Hematopoietic multipotent progenitor cell treated with erythropoietin and hydrocortisone succinate and interleukin-3 and kit ligand, for 15 days (in vitro differentiated cells): ENCODE results near the gene CRLF1.
"Not testable (repeated sequence)": the region's sequence is repeated elsewhere in the genome, so short reads cannot be mapped to it uniquely, and the experiment has no call there.

Experiments
- DNase-seq: peaks from one replicate; pipeline ENCODE4 v3.0.0-alpha.2; 2015; ENCODE audit warnings: low spot score

Gene CRLF1

DNA sequence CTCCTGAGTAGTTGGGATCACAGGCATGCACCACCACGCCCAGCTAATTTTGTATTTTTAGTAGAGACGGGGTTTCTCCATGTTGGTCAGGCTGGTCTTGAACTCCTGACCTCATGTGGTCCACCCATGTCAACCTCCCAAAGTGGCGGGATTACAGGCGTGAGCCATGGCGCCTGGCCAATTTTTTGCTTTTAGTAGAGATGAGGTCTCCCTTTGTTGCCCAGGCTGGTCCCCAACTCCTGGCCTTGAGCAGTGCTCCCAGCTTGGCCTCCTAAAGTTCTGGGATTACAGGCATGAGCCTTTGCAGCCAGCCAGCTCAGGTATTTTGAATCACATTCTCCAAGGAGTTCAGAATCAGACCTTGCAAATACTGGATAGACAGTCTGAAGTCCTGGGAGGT is 13.9 kb downstream of the CRLF1 start:
- DNase-seq = not testable (repeated sequence)

DNA sequence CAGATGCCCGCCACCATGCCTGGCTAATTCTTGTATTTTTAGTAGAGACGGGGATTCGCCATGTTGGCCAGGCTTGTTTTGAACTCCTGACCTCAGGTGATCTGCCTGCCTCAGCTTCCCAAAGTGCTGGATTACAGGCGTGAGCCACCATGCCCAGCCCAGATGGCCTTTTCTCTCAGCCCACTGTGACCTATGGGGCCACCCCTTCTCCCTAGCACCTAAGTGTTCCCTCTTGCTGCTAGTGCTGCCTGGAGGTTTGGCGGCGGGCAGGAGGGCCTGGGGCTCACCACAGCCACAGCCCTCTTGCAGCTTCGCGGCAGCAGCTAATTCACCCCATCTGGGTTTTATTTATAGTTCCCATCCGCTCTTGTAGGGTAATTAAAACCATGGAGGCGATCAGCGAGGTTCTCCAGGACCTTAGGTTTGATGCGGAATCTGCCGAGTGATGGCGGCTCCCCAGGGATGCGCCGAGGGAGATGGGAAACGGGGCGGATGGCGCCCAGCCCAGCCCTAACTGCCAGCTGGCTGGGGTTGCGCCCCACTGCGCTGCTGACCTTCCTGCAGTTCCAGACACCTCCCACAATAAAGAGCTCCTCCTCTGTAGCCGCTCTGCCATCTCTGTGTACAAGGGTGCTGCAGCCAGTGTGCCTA is 14.7 kb downstream of the CRLF1 start:
- DNase-seq = no peak

DNA sequence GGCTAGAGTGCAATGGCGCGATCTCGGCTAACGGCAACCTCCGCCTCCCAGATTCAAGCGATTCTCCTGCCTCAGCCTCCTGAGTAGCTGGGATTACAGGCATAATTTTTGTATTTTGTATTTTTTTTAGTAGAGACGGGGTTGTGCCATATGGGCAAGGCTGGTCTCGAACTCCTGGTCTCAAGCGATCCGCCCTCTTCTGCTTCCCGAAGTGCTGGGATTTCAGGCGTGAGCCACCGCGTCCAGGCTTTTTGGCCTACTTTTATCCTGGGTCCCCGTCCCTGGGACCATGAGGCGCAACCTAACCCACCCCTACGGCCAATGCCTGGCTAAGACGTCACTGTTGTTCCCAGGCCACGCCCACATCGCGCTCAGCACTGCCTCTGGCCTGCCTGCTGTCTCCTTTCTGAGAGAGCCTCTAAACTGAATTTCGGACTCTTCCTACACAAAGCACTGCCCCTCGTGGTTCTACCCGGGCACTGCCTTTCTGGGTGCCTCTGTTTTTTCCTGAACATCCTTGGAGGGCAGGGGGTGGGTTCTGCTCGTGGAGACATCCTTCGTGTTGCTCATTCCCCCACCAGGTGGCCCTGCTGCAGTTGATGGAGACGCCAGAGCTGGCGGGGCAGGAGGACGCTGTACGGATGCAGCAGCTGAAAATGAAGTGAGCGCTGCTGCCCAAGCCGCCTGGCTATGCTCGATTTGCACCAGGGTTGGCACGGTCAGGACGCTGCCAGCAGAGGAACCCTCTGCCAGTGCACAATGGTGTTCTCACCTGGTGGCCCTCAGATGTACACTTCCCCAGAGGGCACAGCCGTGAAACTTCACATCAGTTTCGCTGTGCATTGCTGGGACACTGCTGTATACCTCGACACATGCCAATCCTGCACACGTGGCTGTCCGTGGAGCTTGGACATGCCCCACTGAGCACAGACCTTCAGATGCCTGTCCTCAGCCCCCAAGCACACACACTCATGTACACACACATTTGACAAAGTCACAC is 16.0 kb downstream of the CRLF1 start:
- peak; percentile 51 for DNase-seq

DNA sequence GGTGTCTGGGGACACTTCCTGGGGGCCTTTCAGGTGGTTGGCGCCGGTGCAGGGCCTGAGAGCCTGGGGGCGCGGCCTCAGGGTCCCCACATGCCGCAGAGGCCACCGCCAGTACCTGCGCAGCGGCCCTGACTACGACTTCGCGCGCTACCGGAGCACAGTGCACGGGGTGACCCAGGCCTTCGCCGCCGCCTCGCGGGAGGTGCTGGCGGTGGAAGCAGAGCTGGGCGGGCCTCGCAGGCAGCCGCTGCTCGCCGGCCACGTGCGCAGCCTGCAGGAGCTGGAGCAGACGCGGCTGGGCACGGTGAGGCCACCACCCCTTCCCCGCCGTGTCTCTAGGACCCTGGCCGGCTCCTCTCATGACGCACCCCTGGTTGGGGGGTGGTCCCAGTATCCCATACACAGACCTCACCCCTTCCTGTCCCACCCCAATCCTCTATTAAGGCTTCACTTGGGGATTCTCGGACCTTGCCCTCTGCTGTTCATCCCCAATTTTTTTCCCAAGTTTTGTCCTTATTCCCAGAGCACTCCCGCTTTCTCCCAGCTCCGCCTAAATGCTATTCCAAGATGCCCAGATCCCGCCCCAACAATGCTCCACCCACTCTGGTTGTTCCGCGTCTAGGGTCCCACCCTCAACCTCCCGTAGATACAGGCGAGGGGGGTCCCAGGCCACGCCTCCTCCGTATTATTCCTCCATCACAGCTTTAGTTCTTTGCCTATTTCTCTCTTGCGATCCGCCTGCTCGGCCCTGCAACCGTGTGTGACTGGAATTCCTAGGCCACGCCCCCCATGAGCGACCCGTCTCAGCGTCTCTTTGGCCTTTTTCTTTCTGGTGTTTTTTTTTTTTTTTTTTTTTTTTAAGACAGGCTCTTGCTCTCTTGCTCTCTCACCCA is 17.0 kb downstream of the CRLF1 start:
- DNase-seq = peak; percentile 68

DNA sequence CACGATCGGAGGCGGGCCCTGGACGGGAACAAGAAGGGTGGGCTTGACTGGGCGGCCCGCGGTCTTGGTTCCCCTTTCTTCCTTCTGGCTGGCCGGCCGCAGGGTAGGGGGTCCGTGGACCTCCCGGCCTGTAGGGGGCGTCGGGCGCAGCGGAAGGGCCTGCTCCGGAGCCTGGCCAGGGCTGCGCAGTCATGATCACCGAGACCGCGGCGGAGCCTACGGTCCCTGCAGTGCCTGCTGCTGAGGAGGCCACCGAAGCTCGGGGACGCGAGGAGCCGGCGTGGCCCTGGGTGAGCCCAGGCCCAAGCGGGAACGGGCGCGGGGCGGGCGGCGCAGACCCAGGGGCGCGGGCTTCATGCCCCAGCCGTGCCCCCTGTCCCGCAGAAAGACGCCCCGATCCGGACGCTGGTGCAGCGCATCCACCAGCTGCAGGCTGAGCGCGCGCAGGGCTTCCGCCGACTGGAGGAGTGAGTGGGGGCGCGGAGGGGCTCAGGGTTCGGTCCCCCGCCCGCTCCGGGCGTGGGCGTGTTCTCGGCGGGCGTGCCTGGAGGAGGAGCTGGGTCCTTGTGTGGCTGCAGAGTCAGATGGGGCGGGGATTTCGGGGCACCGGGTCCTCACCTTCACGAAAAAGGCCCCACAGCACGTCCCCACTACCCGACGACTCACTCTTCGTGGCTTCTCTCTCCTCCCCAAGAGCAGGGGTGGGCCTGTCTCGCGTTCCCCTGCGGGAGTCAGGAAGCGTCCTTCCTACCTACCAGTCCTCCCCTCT is 17.8 kb downstream of the CRLF1 start, which contains the start of gene REX1BD:
TSS of gene REX1BD (plus strand) at position 188 of the 769 bp plus-strand sequence. CDS start at position 192, 4 bp downstream.
- DNase-seq = peak; percentile 88

DNA sequence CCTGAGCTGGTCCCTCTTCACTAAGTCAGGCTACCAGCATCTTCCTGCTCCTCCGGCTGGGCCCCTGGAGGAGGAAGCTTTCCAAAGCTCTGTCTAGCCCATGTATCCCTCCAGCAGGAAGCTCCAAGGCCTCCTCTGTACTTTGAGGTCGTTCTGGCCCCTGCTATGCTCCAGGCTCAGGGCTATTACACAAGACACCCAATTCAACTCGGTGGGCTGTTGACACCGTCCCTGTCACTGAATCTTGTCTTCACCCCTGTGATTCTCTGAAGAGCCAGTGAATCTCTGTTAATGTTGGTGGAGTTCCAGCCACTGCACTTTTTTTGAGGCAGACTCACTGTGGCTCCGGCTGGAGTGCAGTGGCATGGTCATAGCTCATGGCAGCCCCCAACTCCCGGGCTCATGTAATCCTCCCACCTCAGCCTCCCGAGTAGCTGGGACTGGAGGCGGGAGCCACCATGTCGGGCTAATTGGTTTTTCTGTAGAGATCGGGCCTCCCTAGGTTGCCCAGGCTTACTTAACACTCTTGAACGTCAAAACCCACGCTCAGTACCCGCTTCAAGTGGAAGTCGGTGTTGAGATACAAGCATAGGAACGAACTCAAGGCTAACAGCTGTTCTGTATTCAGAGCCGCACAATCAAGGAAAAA is 18.5 kb downstream of the CRLF1 start:
- DNase-seq = no peak

DNA sequence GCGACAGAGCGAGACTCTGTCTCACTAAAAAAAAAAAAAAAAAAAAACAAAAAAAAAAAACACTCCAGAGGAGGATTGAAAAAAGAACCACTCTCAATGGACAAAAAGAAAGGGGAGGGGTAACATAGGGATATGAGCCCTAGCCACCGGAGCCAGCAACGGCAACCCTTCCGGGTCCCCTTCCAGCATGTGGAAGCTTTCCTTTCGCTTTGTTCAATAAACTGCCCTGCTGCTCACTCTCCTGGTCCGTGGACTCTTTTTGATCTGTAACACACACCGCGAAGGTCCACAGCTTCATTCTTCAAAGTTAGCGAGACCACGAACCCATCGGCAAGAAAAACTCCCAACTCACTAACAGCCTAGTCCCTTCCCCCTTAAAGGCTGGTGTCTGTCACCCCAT is 19.0 kb downstream of the CRLF1 start:
- DNase-seq = no peak

DNA sequence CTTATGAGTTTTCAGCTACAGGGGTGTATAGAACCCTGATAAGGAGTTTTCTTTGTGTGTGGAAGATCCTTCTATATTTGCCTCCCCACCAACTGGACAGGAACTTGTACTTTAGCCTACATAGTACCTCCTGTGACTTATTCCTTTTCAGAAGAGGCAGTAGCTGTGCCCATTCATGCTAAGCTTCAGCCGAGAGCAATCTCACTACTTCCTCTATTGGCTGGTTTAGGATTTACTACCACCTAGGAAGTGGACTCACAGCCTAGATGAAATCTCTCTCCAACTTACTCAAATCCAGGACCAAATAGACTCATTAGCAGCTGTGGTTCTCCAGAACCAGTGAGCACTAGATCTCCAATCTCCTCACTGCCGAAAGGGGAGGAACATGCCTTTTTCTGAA is 20.3 kb downstream of the CRLF1 start:
- DNase-seq = no peak

DNA sequence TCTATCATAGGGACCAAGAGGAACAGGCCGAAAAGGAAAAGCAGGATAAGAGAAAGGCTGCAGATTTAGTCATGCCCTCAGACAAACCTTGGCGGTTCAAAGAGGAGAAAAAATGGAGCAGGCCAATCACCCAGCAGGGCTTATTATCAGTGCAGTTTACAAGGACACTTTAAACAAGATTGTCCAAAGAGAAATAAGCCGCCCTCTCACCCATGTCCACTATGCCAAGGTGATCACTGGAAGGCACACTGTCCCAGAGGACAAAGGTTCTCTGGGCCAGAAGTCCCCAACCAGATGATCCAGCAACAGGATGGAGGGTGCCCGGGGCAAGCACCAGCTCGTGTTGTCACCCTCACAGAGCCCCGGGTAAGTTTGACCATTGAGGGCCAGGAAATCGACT is 26.3 kb downstream of the CRLF1 start:
- no peak for DNase-seq

DNA sequence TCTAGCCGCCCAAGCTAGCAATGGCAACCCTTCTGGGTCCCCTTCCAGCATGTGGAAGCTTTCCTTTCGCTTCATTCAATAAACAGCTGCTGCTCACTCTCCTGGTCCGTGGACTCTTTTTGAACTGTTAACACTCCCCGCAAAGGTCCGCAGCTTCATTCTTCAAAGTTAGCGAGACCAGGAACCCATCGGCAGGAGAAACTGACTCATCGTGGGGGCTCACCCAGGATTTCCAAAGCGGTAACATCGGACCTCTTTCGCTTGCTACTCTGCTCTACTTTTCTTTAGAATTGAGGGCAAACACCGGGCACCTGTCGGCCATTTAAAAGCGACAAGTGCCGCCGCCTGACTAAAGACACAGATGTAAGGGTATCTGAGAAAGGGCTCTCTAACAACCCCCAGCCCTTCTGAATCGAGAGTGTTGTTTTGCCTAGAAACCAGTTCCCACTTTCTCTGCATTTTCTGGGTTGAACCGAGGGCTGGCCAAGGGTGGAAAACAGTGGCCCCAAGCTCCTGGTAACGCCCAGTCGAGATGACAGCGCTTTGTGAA is 29.2 kb downstream of the CRLF1 start:
- DNase-seq = no peak

DNA sequence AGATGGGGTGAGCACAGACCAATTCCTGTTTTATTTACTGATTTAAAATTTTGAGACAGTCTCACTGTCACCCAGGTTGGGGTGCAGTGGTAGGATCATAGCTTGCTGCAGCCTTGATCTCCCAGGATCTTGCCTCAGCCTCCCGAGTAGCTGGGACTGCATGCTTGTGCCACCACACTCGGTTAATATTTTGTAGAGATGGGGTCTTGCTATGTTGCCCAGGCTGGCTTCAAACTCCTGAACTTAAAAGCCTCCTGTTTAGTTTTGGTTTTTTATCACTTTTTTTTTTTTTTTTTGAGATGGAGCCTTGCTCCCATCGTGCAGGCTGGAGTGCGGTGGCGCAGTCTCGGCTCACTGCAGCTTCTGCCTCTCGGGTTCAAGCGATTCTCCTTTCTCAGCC is 30.2 kb downstream of the CRLF1 start:
- no peak for DNase-seq

DNA sequence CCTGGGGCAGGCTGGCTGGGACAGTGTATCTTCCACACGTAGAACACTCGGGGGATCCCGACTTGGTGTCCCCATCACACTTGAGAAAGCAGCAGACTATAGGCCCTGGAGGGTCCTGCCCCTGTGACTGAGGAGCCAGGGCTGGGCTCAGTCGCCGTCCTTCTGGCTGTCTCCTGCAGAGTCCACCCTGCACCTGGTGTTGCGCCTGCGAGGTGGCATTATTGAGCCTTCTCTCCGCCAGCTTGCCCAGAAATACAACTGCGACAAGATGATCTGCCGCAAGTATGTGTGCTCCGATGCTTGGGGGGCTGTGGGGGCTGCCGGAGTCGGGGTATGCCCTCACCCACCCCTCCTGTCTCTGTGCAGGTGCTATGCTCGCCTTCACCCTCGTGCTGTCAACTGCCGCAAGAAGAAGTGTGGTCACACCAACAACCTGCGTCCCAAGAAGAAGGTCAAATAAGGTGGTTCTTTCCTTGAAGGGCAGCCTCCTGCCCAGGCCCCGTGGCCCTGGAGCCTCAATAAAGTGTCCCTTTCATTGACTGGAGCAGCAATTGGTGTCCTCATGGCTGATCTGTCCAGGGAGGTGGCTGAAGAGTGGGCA is 31.8 kb downstream of the CRLF1 start:
- DNase-seq = no peak

DNA sequence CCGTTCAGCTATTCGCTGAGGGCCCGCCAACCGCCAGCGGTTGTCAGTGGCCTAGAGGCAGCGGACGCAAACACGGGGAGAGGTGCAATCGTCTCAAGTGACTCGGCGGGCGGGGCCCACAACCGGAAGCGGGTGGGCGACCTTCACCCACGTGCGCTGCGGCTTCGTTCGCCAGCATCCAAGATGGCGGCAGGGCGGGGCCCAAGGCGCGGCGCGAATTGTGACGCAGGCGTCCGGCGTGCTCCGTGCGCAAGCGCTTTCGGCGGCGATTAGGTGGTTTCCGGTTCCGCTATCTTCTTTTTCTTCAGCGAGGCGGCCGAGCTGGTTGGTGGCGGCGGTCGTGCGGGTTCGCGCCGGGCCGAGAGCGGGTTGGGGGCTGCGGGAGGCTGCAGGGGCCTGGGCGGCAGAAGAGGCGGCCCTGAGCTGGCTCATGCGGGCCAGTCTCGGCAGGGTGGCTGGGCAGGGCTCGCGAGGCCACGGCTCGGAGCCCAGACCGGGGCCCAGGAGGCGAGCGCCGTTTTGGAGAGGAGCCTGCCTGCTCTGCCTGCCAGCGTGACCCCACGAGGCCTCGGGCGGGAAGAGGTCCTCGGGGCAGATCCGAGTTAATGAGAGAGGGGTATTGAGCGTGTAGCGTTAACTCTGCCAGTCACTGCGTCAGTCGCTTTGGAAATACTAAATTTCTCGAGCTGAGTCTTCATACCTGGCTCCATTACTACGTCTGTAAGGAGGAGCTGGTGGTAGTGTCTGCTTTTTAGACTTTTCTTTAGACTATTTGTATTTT is 34.8 kb downstream of the CRLF1 start, which contains the start of gene UBA52:
TSS of gene UBA52 (plus strand) at position 294 of the 781 bp plus-strand sequence. CDS start 1,444 bp downstream, outside the sequence.
- peak; percentile 98 for DNase-seq

DNA sequence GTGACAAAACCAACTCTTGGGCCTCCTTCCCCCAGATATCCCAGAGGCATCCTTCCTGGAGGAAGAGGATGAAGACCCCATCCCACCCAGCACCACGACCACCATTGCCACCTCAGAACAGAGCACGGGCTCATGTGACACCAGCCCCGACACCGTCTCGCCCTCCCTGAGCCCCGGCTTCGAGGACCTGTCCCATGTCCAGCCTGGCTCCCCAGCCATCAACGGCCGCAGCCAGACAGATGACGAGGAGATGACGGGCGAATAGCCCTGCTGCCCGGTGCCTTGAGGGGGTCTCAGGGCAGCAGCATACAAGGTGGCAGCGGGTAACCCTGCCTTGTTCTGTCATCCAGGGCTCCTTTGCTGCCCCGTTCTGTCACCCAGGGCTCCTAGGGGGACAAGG is 38.2 kb downstream of the CRLF1 start:
- no peak for DNase-seq

DNA sequence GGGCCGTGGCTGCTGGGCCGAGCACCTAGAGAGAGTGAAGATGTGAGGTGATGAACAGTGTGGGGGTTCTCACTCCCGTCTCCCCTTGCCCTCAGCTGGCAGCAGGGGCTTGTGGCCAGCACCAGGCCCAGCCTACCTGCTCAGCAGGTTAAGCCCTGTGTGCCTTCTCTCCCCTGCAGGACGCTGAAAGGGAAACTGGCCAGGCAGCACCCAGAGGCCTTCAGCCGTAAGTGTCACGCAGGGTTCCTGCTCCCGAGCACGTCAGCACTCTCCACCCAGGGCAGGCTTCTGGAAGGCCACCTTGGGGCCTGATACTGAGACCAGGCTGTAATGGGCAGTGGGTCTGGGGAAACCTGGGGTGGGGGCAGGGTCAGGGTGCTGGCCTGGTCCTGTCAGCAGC is 39.6 kb downstream of the CRLF1 start:
- DNase-seq = no peak

DNA sequence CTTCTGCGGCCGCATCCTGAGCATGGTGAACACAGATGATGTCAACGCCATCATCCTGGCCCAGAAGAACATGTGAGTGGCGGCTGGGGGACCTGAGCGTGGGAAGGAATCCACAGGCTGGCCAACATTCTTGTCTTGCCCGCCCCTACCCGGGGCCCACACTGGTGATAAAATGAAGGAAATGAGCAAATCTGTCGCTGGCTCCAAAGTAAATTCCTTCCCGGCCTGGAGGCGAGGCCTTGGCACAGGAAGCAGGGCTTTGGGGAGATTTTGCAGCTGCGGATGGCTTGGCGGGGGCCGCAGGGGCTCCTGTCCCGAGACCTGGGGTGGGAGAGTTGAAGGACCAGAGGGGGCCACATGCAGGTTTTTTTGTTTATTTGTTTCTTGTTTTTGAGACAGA is 44.5 kb downstream of the CRLF1 start:
- DNase-seq = no peak

DNA sequence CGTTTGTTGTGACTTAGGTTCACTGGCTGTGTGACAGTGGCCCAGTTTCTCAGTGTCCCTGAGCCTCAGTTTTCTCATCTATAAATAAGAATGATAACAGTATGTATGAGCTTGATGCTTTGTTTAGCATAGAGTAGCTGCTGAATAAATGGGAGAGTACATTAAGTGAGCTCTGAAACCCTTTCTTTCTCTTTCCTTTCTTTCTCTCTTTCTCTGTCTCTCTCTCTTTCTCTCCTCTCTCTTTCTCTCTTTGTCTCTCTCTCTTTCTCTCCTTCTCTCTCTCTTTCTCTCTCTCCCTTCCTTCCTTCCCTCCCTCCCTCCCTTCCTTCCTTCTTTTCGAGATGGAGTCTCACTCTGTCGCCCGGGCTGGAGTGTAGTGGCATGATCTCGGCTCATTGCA is 46.9 kb downstream of the CRLF1 start:
- no peak for DNase-seq

DNA sequence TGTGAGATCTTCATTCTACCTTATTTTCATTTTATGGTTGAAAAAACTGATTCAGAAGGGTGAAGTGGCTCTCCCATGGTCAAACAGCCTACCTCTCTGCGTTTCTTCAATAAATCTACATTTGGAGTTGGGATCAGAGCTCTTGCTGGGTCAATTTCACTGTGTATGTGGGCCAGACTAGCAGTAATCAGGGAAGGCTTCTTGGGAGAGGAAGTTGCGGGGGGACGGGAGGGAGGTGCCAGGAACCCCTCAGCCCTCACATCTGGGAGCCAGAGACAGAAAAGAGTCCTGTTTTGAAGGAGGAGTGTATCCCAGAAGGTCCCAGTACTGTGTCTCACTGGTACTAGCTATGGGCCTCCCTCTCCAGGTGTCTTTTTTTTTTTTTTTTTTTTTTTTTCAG is 48.0 kb downstream of the CRLF1 start:
- DNase-seq = no peak

DNA sequence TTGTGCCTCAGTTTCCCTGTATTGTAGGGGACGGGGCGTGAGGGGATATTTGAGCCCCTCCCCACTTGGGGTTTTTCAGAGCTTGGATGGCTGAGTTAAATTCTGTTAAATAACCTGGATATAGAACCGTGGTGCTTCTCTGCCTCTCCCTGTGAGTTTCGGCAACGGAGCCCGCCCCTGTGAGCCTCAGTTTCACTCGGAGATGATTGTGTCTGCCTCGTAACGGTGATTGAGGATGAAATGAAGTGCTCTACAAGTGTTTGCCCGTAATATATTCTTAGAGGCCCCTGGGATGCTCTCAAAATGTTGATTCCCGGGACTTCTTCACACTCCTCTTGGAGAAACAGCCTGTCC is 48.4 kb downstream of the CRLF1 start:
- peak; percentile 27 for DNase-seq
